Adrenal gland (tissue), 12 donors: ENCODE measurements around the gene ZNF670. TPM values are rescaled to one million over a fixed set of nuclear protein-coding genes. Genes with fewer than 3 reads are reported as not detected.

Experiments used
- DNase-seq, 7 donors: peaks; one replicate each; pipeline ENCODE4 v3.0.0-alpha.2; 2019 to 2020
- H3K27ac ChIP-seq, 5 donors: fragments of 200-600 bp; sonication (generic) in 4 of 5; 1 replicate in 3 of 5; 2 replicates in 2 of 5; pipeline versions ENCODE4 v1.5.1 to v1.8.0; 2016 to 2020; ENCODE audit warnings: mild to moderate bottlenecking in 1 of 5
- H3K27me3 ChIP-seq: fragments of 200-600 bp; 2 replicates; pipeline ENCODE4 v1.8.0; 2021
- H3K36me3 ChIP-seq, 2 donors: fragments of 200-600 bp; replicated peaks in 1 of 2; 1 replicate in 1 of 2; 2 replicates in 1 of 2; pipeline versions ENCODE4 v1.5.1 to v1.8.0; 2018 to 2022
- H3K4me1 ChIP-seq, 2 donors: fragments of 200-600 bp; replicated peaks in 1 of 2; 1 replicate in 1 of 2; 2 replicates in 1 of 2; pipeline versions ENCODE4 v1.5.1 to v1.8.0; 2018 to 2021
- H3K4me3 ChIP-seq, 4 donors: fragments of 200-600 bp; sonication (generic) in 3 of 4; one replicate each; pipeline ENCODE4 v1.5.1; 2016 to 2018
- H3K9me3 ChIP-seq, 3 donors: fragments of 200-600 bp; sonication (generic) in 1 of 3; replicated peaks in 1 of 3; 1 replicate in 2 of 3; 2 replicates in 1 of 3; pipeline versions ENCODE4 v1.5.1 to v1.8.0; 2016 to 2021
- POLR2A ChIP-seq, 2 donors: fragments of 450-650 bp; IDR thresholded peaks; one replicate each; pipeline ENCODE4 v1.6.1; 2017; ENCODE audit warnings: antibody characterized with exemption in 2 of 2, mild to moderate bottlenecking in 2 of 2, moderate library complexity in 1 of 2
- WGBS, 4 donors: extraction: QIAGEN DNeasy Blood & Tissue Kit in 2 of 4; methylation state at CpG; one replicate each; pipeline versions ENCODE4 v1.1.5 to v1.1.7; 2013 to 2017; 5-methylcytosine and 5-hydroxymethylcytosine counted together
- intact Hi-C, 2 donors: fragments of 100-400 bp; cut with DNase I; formaldehyde crosslinking; loops; one replicate each; pipeline versions ENCODE4 v1.14.1 to v1.15.0; 2022 to 2023
- polyA plus RNA-seq, 3 donors: library from polyadenylated mRNA; stranded (reverse); fragments of 200-250 nt in 2 of 3; fragments of 350-450 nt in 1 of 3; fragmentation: Illumina TruSeq in 1 of 3; extraction: RNeasy Lipid Tissue Mini Kit (QIAGEN cat#74804) in 1 of 3; gene quantifications; one replicate each; pipeline ENCODE4 v1.2.3, GENCODE V29; 2013 to 2014
- total RNA-seq, 9 donors: library from RNA; depleted of rRNA in 4 of 9; stranded (reverse); fragments of >200 nt in 4 of 9; fragments of 120-200 nt in 1 of 9; fragmentation: NEBNext Ultra II Directional in 1 of 9; extraction: Animal tissue kit (Norgen Biotek cat#: 25700) in 1 of 9; gene quantifications; one replicate each; pipeline versions ENCODE4 v1.1.0 to v1.2.4, GENCODE V29; 2013 to 2023
- TF ChIP-seq, protein P1 (sequence below), 6 experiments: fragments of 450-650 bp in 4 of 6; fragments of 200-600 bp in 2 of 6; sonication (generic) in 1 of 6; IDR thresholded peaks; 1 replicate in 5 of 6; 2 replicates in 1 of 6; pipeline versions ENCODE4 v1.5.1 to v1.8.0; 2016 to 2021; ENCODE audit warnings: antibody characterized with exemption in 6 of 6, mild to moderate bottlenecking in 2 of 6, moderate library complexity in 1 of 6
- donor health status: healthy with polysubstance abuse.
- donor health status: Bipolar disorder and iron deficiency.
- donor health status: DM: yes; HTN: yes; CAD: no.
- donor health status: DM: no; HTN: no; CAD: no.
- donor health status: DM: no; HTN: no; CAD: no.
- donor health status: DM: yes; HTN: yes; CAD: no.

The ZNF670 gene
- total and polyA plus RNA-seq, 12 donors, result 0.18 to 3.7 (median 2.0) TPM

DNA sequence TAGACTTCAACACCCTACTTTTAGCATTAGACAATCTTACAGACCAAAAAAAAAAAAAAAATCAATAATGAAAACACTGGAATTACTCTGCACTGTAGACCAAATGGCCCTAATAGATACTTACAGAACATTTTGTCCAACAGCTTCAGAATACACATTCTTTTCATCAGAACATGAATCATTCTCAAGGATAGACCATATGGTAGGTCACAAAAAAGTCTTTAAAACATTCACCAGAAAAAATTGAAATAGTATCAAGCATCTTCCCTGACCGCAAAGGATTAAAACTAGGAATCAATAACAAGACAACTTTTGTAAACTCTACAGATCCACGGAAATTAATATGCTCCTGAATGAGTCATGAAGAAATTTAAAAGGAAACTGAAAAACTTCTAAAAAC, 22.5 kb downstream of the ZNF670 start:
- Histone ChIP-seq H3K4me3 (no peak overlapping the region), H3K4me1 (no peaks in the 10 kb centered on the region), H3K27ac (no peak overlapping the region), H3K36me3 (no peaks in the 10 kb centered on the region), H3K9me3 (peaks cover 0 to 21% (median 3%) of the 10 kb centered on the region in 3 donors), H3K27me3 (no peaks in the 10 kb centered on the region)
- no peak for DNase-seq
- TF ChIP-seq POLR2A (IDR thresholded peaks at IDR 0.05), result no peak
- TF ChIP-seq, protein P1, sequence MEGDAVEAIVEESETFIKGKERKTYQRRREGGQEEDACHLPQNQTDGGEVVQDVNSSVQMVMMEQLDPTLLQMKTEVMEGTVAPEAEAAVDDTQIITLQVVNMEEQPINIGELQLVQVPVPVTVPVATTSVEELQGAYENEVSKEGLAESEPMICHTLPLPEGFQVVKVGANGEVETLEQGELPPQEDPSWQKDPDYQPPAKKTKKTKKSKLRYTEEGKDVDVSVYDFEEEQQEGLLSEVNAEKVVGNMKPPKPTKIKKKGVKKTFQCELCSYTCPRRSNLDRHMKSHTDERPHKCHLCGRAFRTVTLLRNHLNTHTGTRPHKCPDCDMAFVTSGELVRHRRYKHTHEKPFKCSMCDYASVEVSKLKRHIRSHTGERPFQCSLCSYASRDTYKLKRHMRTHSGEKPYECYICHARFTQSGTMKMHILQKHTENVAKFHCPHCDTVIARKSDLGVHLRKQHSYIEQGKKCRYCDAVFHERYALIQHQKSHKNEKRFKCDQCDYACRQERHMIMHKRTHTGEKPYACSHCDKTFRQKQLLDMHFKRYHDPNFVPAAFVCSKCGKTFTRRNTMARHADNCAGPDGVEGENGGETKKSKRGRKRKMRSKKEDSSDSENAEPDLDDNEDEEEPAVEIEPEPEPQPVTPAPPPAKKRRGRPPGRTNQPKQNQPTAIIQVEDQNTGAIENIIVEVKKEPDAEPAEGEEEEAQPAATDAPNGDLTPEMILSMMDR (IDR thresholded peaks at IDR 0.05), result no peak
- 85 to 92% (median 89%) methylated on average over 2 of the region's 2 CpGs for WGBS, 4 donors
- intact Hi-C loops, result no loop called here

DNA sequence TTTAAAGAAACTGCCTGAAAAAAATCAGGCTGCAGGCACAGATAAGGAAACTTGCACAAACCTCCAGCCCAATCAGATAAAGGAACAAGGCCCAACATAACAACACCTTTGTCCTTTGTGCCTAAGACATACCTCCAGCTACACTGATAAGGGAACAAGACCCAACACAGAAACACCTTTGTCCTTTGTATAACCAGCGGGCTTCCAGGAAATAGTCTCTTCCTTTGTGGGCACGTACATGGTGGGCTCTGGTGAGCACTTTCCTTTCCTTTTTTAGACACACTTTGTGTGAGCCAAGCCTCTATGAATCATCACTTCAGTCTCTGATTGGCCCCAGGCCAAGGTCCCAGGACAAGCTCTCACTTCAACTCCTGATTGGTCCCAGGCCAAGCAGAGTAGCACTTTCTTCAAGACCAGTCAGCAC, 23.6 kb downstream of the ZNF670 start:
- H3K27me3 ChIP-seq, result no peaks in the 10 kb centered on the region
- peaks cover 0 to 21% (median 3%) of the 10 kb centered on the region in 3 donors for H3K9me3 ChIP-seq
- peak in 2 of 7 donors; percentile 8 to 28 for DNase-seq
- no peak overlapping the region for H3K4me3 ChIP-seq
- H3K36me3 ChIP-seq, result no peaks in the 10 kb centered on the region
- H3K27ac ChIP-seq, result no peak overlapping the region
- TF ChIP-seq, protein P1 (IDR thresholded peaks at IDR 0.05), result no peak
- no peak for TF ChIP-seq POLR2A (IDR thresholded peaks at IDR 0.05)
- H3K4me1 ChIP-seq, result no peaks in the 10 kb centered on the region
- 25 to 49% (median 43%) methylated on average over 2 of the region's 2 CpGs for WGBS, 4 donors
- intact Hi-C loops, result no loop called here

DNA sequence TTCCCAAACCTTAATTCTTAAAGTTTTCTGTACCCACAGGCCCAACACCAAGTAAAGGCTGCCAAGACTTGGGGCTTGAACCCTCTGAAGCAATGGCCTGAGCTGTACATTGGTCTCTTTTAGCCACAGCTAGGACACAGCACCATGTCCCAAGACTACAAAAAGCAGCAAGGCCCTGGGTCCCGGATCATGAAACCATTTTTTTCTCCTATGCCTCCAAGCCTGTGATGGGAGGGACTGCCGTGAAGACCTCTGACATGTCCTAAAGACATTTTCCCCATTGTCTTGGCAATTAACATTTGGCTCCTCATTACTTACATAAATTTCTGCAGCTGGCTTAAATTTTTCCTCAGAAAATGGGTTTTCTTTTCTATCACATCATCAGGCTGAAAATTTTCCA, 30.9 kb downstream of the ZNF670 start:
- Histone ChIP-seq H3K9me3 (peaks cover 0 to 20% (median 0%) of the 10 kb centered on the region in 3 donors), H3K36me3 (no peaks in the 10 kb centered on the region), H3K27me3 (no peaks in the 10 kb centered on the region), H3K27ac (no peak overlapping the region), H3K4me3 (no peak overlapping the region), H3K4me1 (no peaks in the 10 kb centered on the region)
- no peak for DNase-seq
- intact Hi-C loops, result no loop called here
- WGBS, 4 donors, result 94 to 100% (median 99%) methylated on average over 2 of the region's 2 CpGs
- TF ChIP-seq, protein P1 (IDR thresholded peaks at IDR 0.05), result no peak
- no peak for TF ChIP-seq POLR2A (IDR thresholded peaks at IDR 0.05)

DNA sequence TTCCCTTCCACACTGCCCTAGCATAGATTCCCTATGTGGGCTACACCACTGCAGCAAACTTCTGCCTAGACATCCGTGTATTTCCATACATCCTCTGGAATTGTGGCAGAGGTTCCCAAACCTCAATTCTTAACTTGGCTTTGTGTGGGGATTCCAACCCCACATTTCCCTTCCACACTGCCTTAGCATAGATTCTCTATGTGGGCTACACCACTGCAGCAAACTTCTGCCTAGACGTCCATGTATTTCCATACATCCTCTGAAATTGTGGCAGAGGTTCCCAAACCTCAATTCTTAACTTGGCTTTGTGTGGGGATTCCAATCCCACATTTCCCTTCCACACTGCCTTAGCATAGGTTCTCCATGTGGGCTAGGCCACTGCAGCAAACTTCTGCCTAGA, 31.4 kb downstream of the ZNF670 start:
- Histone ChIP-seq H3K36me3 (no peaks in the 10 kb centered on the region), H3K4me3 (no peak overlapping the region), H3K27me3 (no peaks in the 10 kb centered on the region), H3K27ac (no peak overlapping the region), H3K9me3 (peaks cover 0 to 20% (median 0%) of the 10 kb centered on the region in 3 donors), H3K4me1 (no peaks in the 10 kb centered on the region)
- WGBS, 4 donors, result 83 to 100% (median 92%) methylated on average over 2 of the region's 2 CpGs
- intact Hi-C loops, result no loop called here
- no peak for TF ChIP-seq POLR2A (IDR thresholded peaks at IDR 0.05)
- TF ChIP-seq, protein P1 (IDR thresholded peaks at IDR 0.05), result no peak
- no peak for DNase-seq
